Mucosa of descending colon (tissue), 3 donors: ENCODE data around the gene RAB3GAP1. TPM values are rescaled to one million over a fixed set of nuclear protein-coding genes. Genes with fewer than 3 reads are reported as not detected.
"Not testable (repeated sequence)": the region's sequence is repeated elsewhere in the genome, so short reads cannot be mapped to it uniquely, and the experiment has no call there.

Experiments used
- ATAC-seq: fragments of 200-7000 bp; cut with Tn5 transposase; one replicate; pipeline ENCODE4 v1.9.1; 2020; ENCODE audit warnings: mild to moderate bottlenecking, moderate library complexity
- DNase-seq, 3 donors: peaks; one replicate each; pipeline ENCODE4 v3.0.0-alpha.2; 2020
- H3K36me3 ChIP-seq: fragments of 200-600 bp; one replicate; pipeline ENCODE4 v1.8.0; 2021; ENCODE audit warnings: low read depth, mild to moderate bottlenecking
- H3K4me1 ChIP-seq: fragments of 200-600 bp; one replicate; pipeline ENCODE4 v1.8.0; 2021; ENCODE audit warnings: low read depth, mild to moderate bottlenecking
- H3K4me3 ChIP-seq: fragments of 200-600 bp; one replicate; pipeline ENCODE4 v1.8.0; 2021; ENCODE audit warnings: mild to moderate bottlenecking
- H3K9me3 ChIP-seq: fragments of 200-600 bp; one replicate; pipeline ENCODE4 v1.8.0; 2021; ENCODE audit warnings: mild to moderate bottlenecking
- intact Hi-C, 2 donors: fragments of 100-400 bp; cut with DNase I in 1 of 2; cut with micrococcal nuclease in 1 of 2; formaldehyde crosslinking; loops; one replicate each; pipeline versions ENCODE4 v1.11.0 to v1.11.1; 2022; cut with DNase I, micrococcal nuclease
- total RNA-seq, 3 donors: library from RNA; stranded (reverse); fragmentation: NEBNext Ultra II Directional in 2 of 3; extraction: Animal tissue kit (Norgen Biotek cat#: 25700) in 2 of 3; gene quantifications; one replicate each; pipeline versions ENCODE4 v1.2.1 to v1.2.4, GENCODE V29; 2021 to 2023
- TF ChIP-seq, protein P1 (sequence below): fragments of 200-600 bp; IDR thresholded peaks from one replicate; pipeline ENCODE4 v1.8.0; 2022; ENCODE audit warnings: antibody characterized with exemption, mild to moderate bottlenecking
- donor health status: DM: no; HTN: no; CAD: no; lungs with moderate emphysema.
- donor health status: DM: no; HTN: no; CAD: no.
- donor health status: DM: no; HTN: yes; CAD: no.

RAB3GAP1 gene
- total RNA-seq, 3 donors from 2014 or later, result 37.5 to 60.1 (median 43.0) TPM

DNA sequence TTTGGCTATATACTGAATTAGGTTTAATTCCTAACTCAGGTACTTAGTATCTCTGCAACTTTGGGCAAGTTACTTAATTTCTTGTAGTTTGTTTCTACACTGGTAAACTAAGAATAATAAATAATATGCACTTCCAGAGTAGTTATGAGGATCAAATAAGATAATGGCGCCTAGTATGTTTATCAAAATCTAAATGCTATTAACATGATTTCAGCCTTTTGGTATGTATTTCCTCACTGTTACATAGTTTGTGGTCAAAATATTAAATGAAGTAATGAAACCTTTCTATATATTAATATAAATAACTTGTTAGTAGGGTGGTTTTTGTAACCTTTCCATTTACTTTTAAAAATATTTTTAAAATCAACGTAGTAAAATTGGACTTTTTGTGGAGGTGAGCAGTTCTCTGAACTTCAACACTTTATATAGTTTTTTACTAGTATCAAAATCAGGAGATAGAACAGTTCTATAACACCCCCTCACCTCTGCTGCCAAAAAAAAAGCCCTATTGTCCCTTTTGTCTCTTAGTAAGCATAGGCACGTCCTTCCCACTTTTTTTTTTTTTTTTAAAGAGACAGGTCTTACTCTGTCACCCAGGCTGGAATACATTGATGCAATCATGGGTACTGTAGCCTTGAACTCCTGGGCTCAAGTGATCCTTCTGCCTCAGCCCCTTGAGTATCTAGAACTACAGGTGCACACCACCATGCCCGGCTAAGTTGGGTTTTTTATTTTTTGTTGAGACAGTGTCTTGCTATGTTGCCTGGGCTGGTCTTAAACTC, 44.8 kb downstream of the RAB3GAP1 start:
- intact Hi-C loops, result no loop called here
- no peaks in the 10 kb centered on the region for H3K36me3 ChIP-seq

DNA sequence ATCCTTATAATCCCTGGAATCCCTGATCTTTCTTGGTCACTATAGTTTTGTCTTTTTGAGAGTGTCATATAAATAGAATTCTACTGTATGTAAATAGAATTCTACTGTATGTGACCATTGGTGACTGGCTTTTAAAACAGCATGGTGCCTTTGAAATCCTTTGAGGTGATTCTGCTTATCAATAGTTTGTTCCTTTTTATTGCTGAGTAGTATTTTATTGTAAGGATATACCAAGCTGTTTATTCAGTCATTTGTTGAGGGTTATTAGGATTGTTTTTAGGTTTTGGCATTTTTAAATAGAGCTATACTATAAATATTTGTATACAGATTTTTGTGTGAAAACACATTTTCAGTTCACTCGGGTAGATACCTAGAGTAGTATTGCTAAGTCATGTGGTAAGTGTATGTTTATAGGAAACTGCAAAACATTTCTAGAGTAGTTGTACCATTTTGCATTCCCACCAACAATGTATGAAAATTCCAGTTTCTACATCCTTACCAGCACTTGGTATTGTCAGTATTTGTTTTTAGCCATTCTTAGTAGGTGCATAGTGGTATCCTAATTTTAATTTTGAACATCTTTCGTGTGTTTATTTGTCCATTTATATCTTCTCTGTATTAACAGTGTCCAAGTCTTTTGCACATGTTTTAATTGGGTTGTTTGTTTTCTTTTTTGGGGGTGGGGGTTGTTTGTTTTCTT, 45.6 kb downstream of the RAB3GAP1 start:
- ATAC-seq (no peak), DNase-seq (no peak)
- Histone ChIP-seq H3K9me3 (no peaks in the 10 kb centered on the region), H3K4me1 (peaks cover 6% of the 10 kb centered on the region), H3K36me3 (no peaks in the 10 kb centered on the region), H3K4me3 (no peak overlapping the region)
- intact Hi-C loops, result no loop called here
- TF ChIP-seq, protein P1, sequence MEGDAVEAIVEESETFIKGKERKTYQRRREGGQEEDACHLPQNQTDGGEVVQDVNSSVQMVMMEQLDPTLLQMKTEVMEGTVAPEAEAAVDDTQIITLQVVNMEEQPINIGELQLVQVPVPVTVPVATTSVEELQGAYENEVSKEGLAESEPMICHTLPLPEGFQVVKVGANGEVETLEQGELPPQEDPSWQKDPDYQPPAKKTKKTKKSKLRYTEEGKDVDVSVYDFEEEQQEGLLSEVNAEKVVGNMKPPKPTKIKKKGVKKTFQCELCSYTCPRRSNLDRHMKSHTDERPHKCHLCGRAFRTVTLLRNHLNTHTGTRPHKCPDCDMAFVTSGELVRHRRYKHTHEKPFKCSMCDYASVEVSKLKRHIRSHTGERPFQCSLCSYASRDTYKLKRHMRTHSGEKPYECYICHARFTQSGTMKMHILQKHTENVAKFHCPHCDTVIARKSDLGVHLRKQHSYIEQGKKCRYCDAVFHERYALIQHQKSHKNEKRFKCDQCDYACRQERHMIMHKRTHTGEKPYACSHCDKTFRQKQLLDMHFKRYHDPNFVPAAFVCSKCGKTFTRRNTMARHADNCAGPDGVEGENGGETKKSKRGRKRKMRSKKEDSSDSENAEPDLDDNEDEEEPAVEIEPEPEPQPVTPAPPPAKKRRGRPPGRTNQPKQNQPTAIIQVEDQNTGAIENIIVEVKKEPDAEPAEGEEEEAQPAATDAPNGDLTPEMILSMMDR, result no peak

More for the DNA sequence above, 44.8 kb downstream of the RAB3GAP1 start:
- Histone ChIP-seq H3K4me3 (no peak overlapping the region), H3K9me3 (no peaks in the 10 kb centered on the region), H3K4me1 (peaks cover 14% of the 10 kb centered on the region)
- DNase-seq (no peak), ATAC-seq (no peak)
- TF ChIP-seq, protein P1, result no peak

DNA sequence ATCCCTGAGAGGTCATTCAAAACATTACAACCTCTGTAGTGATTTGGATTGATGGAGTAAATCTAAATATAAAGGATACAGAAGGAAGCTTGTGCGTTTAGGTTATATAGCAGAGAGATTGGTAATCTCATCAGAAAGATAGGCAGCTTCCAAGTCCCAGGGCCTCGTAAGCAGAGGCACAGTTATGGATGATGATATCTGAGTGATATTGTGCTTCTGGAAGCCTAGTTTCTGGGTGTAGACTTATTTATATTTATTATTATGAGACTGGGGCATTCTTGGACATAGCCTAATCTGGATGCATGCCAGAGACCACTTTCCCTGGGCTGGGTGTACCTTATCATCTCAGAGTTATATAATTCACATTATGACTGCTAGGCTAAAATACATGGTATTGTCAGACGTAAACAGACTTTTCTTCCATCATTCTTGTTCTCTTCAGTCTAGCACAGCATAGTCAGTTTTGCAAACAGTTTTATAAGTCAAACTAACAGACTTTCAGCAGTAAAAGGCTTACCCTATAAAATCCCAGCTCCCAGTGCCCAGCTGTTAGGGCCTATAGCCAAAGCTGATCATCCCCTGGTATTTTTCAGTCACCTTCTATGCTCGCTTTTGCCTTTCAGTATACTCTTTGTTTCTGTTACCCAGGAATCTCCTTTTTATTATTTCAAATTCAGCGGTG, 47.9 kb downstream of the RAB3GAP1 start:
- DNase-seq (peak in 1 of 3 donors; percentile 29), ATAC-seq (peak; percentile 69)
- Histone ChIP-seq H3K4me3 (no peak overlapping the region), H3K4me1 (no peaks in the 10 kb centered on the region), H3K9me3 (no peaks in the 10 kb centered on the region), H3K36me3 (no peaks in the 10 kb centered on the region)
- TF ChIP-seq, protein P1, result no peak
- intact Hi-C loops, result no loop called here

DNA sequence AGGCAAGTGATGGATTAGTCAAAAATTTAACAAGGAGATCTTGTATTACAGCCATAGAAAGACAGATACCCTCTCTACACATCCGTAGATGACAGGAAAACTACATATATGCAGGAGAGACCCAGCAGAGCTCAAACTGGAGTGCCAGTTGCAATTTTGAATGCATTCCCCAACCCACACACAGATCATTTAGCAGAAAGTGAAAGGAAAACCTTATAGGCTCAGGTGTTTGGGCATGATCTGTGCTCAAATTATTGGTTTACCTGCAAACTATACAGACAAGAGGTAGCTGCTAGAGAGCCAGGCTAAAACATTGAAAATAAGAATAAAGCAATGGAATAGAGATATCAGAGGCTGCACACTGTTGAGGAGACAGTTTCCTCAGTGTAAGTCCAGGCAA, 51.8 kb downstream of the RAB3GAP1 start:
- intact Hi-C loops, result no loop called here
- H3K9me3 ChIP-seq, result no peaks in the 10 kb centered on the region

DNA sequence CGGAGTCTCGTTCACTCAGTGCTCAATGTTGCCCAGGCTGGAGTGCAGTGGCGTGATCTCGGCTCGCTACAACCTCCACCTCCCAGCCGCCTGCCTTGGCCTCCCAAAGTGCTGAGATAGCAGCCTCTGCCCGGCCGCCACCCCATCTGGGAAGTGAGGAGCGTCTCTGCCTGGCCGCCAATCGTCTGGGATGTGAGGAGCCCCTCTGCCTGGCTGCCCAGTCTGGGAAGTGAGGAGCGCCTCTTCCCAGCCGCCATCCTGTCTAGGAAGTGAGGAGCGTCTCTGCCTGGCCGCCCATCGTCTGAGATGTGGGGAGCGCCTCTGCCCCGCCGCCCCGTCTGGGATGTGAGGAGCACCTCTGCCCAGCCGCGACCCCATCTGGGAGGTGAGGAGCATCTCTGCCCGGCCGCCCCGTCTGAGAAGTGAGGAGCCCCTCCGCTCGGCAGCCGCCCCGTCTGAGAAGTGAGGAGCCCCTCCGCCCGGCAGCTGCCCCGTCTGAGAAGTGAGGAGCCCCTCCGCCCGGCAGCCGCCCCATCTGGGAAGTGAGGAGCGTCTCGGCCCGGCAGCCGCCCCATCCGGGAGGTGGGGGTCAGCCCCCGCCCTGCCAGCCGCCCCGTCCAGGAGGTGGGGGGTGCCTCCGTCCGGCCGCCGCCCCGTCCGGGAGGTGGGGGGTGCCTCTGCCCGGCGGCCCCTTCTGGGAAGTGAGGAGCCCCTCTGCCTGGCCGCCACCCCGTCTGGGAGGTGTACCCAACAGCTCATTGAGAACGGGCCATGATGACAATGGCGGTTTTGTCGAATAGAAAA, 53.6 kb downstream of the RAB3GAP1 start:
- intact Hi-C loops, ATAC-seq, H3K4me1 ChIP-seq, H3K9me3 ChIP-seq, H3K4me3 ChIP-seq, H3K36me3 ChIP-seq, DNase-seq: not testable (repeated sequence)

More for the DNA sequence above, 51.8 kb downstream of the RAB3GAP1 start:
- DNase-seq (no peak), ATAC-seq (no peak)
- H3K36me3 ChIP-seq, result no peaks in the 10 kb centered on the region
- TF ChIP-seq, protein P1, result no peak
- H3K4me1 ChIP-seq, result no peaks in the 10 kb centered on the region
- no peak overlapping the region for H3K4me3 ChIP-seq
